H9 (cell line): ENCODE results near the gene NPHP4. TPM values are rescaled to one million over a fixed set of nuclear protein-coding genes. Genes with fewer than 3 reads are reported as not detected.
A peak's percentile ranks its signal among the peaks of the same experiment; 100 is the strongest.

Source experiments
- DNase-seq: peaks from one replicate; pipeline ENCODE4 v3.0.0-alpha.2; 2017
- H2AFZ ChIP-seq: one replicate; pipeline ENCODE4 v1.6.1; 2013; ENCODE audit warnings: mild to moderate bottlenecking, low read length, control low read depth, moderate library complexity
- H2AK5ac ChIP-seq: 2 replicates; pipeline ENCODE4 v1.6.1; 2013; ENCODE audit warnings: low read length, control low read depth, mixed read lengths; ENCODE audit not compliant: insufficient read length
- H2BK120ac ChIP-seq: one replicate; pipeline ENCODE4 v1.6.1; 2013; ENCODE audit warnings: low read depth, mild to moderate bottlenecking, low read length, control low read depth, inconsistent platforms; ENCODE audit not compliant: poor library complexity, severe bottlenecking
- H2BK12ac ChIP-seq: 2 replicates; pipeline ENCODE4 v1.6.1; 2013; ENCODE audit warnings: low read length, control low read depth, mixed read lengths, low read depth; ENCODE audit not compliant: insufficient read length
- H2BK15ac ChIP-seq: 2 replicates; pipeline ENCODE4 v1.6.1; 2013; ENCODE audit warnings: low read depth, low read length, control low read depth
- H2BK20ac ChIP-seq: one replicate; pipeline ENCODE4 v1.6.1; 2013; ENCODE audit warnings: low read depth, mild to moderate bottlenecking, low read length, control low read depth, inconsistent platforms; ENCODE audit not compliant: poor library complexity, severe bottlenecking
- H2BK5ac ChIP-seq: 2 replicates; pipeline ENCODE4 v1.6.1; 2013; ENCODE audit warnings: low read length, control low read depth, mixed read lengths; ENCODE audit not compliant: insufficient read length
- H3K14ac ChIP-seq: 2 replicates; pipeline ENCODE4 v1.6.1; 2013; ENCODE audit warnings: low read length, control low read depth; ENCODE audit not compliant: insufficient read depth
- H3K18ac ChIP-seq: 2 replicates; pipeline ENCODE4 v1.6.1; 2013; ENCODE audit warnings: low read depth, mild to moderate bottlenecking, mixed read lengths, low read length, control low read depth; ENCODE audit not compliant: insufficient read length
- H3K23ac ChIP-seq: 2 replicates; pipeline ENCODE4 v1.6.1; 2013; ENCODE audit warnings: low read length, control low read depth, mixed read lengths, low read depth; ENCODE audit not compliant: insufficient read length
- H3K23me2 ChIP-seq: 2 replicates; pipeline ENCODE4 v1.6.1; 2013; ENCODE audit warnings: low read depth, mild to moderate bottlenecking, mixed read lengths, low read length, control low read depth; ENCODE audit not compliant: insufficient read length, poor library complexity, severe bottlenecking
- H3K27ac ChIP-seq: 2 replicates; pipeline ENCODE4 v1.5.1; 2013; ENCODE audit warnings: low read length, control low read depth, mixed read lengths, low read depth; ENCODE audit not compliant: insufficient read length
- H3K27me3 ChIP-seq: 2 replicates; pipeline ENCODE4 v1.6.1; 2013; ENCODE audit warnings: low read length, control low read depth, inconsistent platforms; ENCODE audit not compliant: insufficient read depth
- H3K4ac ChIP-seq: 2 replicates; pipeline ENCODE4 v1.6.1; 2013; ENCODE audit warnings: low read depth, mild to moderate bottlenecking, control low read depth, inconsistent platforms, low read length, moderate library complexity
- H3K4me1 ChIP-seq: 2 replicates; pipeline ENCODE4 v1.6.1; 2013; ENCODE audit warnings: low read length, control low read depth, inconsistent platforms; ENCODE audit not compliant: insufficient read depth
- H3K4me2 ChIP-seq: 2 replicates; pipeline ENCODE4 v1.6.1; 2013; ENCODE audit warnings: low read length, control low read depth, mixed read lengths; ENCODE audit not compliant: insufficient read length, insufficient read depth
- H3K56ac ChIP-seq: 2 replicates; pipeline ENCODE4 v1.6.1; 2013; ENCODE audit warnings: low read depth, mild to moderate bottlenecking, mixed read lengths, low read length, control low read depth; ENCODE audit not compliant: insufficient read length
- H3K79me1 ChIP-seq: 2 replicates; pipeline ENCODE4 v1.6.1; 2013; ENCODE audit warnings: low read depth, mild to moderate bottlenecking, moderate library complexity, low read length, control low read depth, inconsistent platforms; ENCODE audit not compliant: insufficient read depth, poor library complexity, severe bottlenecking
- H3K79me2 ChIP-seq: 2 replicates; pipeline ENCODE4 v1.6.1; 2013; ENCODE audit warnings: low read length, control low read depth, inconsistent platforms; ENCODE audit not compliant: insufficient read depth
- H3K9ac ChIP-seq: 2 replicates; pipeline ENCODE4 v1.6.1; 2013; ENCODE audit warnings: low read length, control low read depth, mixed read lengths; ENCODE audit not compliant: insufficient read length; ENCODE audit errors: extremely low read depth
- H3K9me3 ChIP-seq: one replicate; pipeline ENCODE4 v1.6.1; 2013; ENCODE audit warnings: low read depth, low read length, inconsistent platforms; ENCODE audit not compliant: control insufficient read depth
- H3T11ph ChIP-seq: one replicate; pipeline ENCODE4 v1.6.1; 2013; ENCODE audit warnings: mild to moderate bottlenecking, low read length, control low read depth, inconsistent platforms
- H4K20me1 ChIP-seq: one replicate; pipeline ENCODE4 v1.6.1; 2013; ENCODE audit not compliant: control insufficient read depth, insufficient read length, insufficient read depth
- H4K5ac ChIP-seq: 2 replicates; pipeline ENCODE4 v1.6.1; 2013; ENCODE audit warnings: low read depth, mild to moderate bottlenecking, mixed read lengths, low read length, control low read depth; ENCODE audit not compliant: insufficient read length
- H4K8ac ChIP-seq: replicated peaks from 2 replicates; pipeline ENCODE4 v1.6.1; 2013; ENCODE audit warnings: low read length, control low read depth, mixed read lengths, low read depth; ENCODE audit not compliant: insufficient read length
- H4K91ac ChIP-seq: 2 replicates; pipeline ENCODE4 v1.6.1; 2013; ENCODE audit warnings: low read depth, mild to moderate bottlenecking, moderate library complexity, mixed read lengths, low read length, control low read depth; ENCODE audit not compliant: insufficient read length
- H3K27ac Mint-ChIP-seq, 3 experiments: 2 replicates in 2 of 3; 3 replicates in 1 of 3; pipeline ENCODE4 v1.8.0; 2020 to 2021; ENCODE audit warnings: mixed read lengths in 3 of 3, mild to moderate bottlenecking in 1 of 3, moderate library complexity in 1 of 3
- H3K27me3 Mint-ChIP-seq: 2 replicates; pipeline ENCODE4 v1.8.0; 2021; ENCODE audit warnings: low read depth, mild to moderate bottlenecking, moderate library complexity, mixed read lengths
- H3K36me3 Mint-ChIP-seq, 3 experiments: 2 replicates in 2 of 3; 3 replicates in 1 of 3; pipeline ENCODE4 v1.8.0; 2020 to 2021; ENCODE audit warnings: low read depth in 3 of 3, mixed read lengths in 3 of 3; ENCODE audit not compliant: insufficient read depth in 1 of 3
- H3K4me1 Mint-ChIP-seq, 2 experiments: 2 replicates each; pipeline ENCODE4 v1.8.0; 2020; ENCODE audit warnings: mixed read lengths in 2 of 2
- H3K4me3 Mint-ChIP-seq, 2 experiments: 2 replicates in 1 of 2; 3 replicates in 1 of 2; pipeline ENCODE4 v1.8.0; 2020 to 2021; ENCODE audit warnings: mild to moderate bottlenecking in 2 of 2, mixed read lengths in 2 of 2, moderate library complexity in 1 of 2
- H3K9me3 Mint-ChIP-seq, 2 experiments: 2 replicates in 1 of 2; 3 replicates in 1 of 2; pipeline ENCODE4 v1.8.0; 2020; ENCODE audit warnings: mild to moderate bottlenecking in 2 of 2, mixed read lengths in 2 of 2, moderate library complexity in 1 of 2
- CTCF ChIP-seq: fragments of 200-600 bp; sonication (generic); conservative IDR thresholded peaks from 3 replicates; pipeline ENCODE4 v1.8.0; 2021; ENCODE audit warnings: antibody characterized with exemption, mild to moderate bottlenecking
- WGBS: extraction: QIAGEN DNeasy Blood & Tissue Kit; methylation state at CpG from one replicate; pipeline ENCODE4 v1.1.7; 2013; ENCODE audit warnings: missing lambda C conversion rate, low lambda C conversion rate, mixed read lengths; ENCODE audit not compliant: insufficient read length; ENCODE audit errors: extremely low coverage; 5-methylcytosine and 5-hydroxymethylcytosine counted together
- total RNA-seq: library from RNA; stranded (reverse); gene quantifications from 2 replicates; pipeline ENCODE4 v1.2.1, GENCODE V29; 2021

Gene NPHP4
- total RNA-seq, 1 experiment from 2014 or later, result 17.6 TPM

GRCh38 chr1:5889901-5890300, 102.3 kb downstream of the NPHP4 start:
- no peak overlapping the region for H2BK15ac ChIP-seq
- no peak overlapping the region for H4K91ac ChIP-seq
- no peak overlapping the region for H3K4me2 ChIP-seq
- no peak overlapping the region for H4K5ac ChIP-seq
- H3K9me3 ChIP-seq, result no peaks in the 10 kb centered on the region
- no peak overlapping the region for H2BK12ac ChIP-seq
- no peaks in the 10 kb centered on the region for H3K79me2 ChIP-seq
- H3K14ac ChIP-seq, result 0 out of 2 replicates have a peak overlapping the region, but pooled peaks have one; percentile 6
- no peaks in the 10 kb centered on the region for H3K79me1 ChIP-seq
- Mint-ChIP-seq H3K27me3 (no peaks in the 10 kb centered on the region; the same call in 1 of the 2 replicates), H3K9me3 (peaks cover 13 to 17% of the 10 kb centered on the region in 2 experiments), H3K4me3 (no peak overlapping the region), H3K4me1 (peaks cover 12 to 18% of the 10 kb centered on the region in 2 experiments), H3K36me3 (peaks cover 21 to 38% (median 26%) of the 10 kb centered on the region in 3 experiments), H3K27ac (no peak overlapping the region)
- no peak overlapping the region for H3K18ac ChIP-seq
- H3K9ac ChIP-seq, result no peak overlapping the region
- no peaks in the 10 kb centered on the region for H3K27me3 ChIP-seq
- no peak for DNase-seq
- no peak overlapping the region for H2AK5ac ChIP-seq
- H2BK20ac ChIP-seq, result no peak overlapping the region
- no peak for TF ChIP-seq CTCF
- no peak overlapping the region for H4K8ac ChIP-seq
- no peak overlapping the region for H2AFZ ChIP-seq
- no peak overlapping the region for H3K4ac ChIP-seq
- no peak overlapping the region for H3K23ac ChIP-seq
- H3T11ph ChIP-seq, result no peak overlapping the region
- H2BK5ac ChIP-seq, result no peak overlapping the region
- H3K23me2 ChIP-seq, result no peaks in the 10 kb centered on the region
- H3K56ac ChIP-seq, result no peak overlapping the region
- no peak overlapping the region for H3K27ac ChIP-seq
- H4K20me1 ChIP-seq, result no peaks in the 10 kb centered on the region
- no peaks in the 10 kb centered on the region for H3K4me1 ChIP-seq
- H2BK120ac ChIP-seq, result no peak overlapping the region
- WGBS, result no CpG with 5 or more reads among the region's 12 CpGs
